ENCODE data around the gene HNF4A. TPM values are rescaled to one million over a fixed set of nuclear protein-coding genes. Genes with fewer than 3 reads are reported as not detected.

HNF4A gene
- total RNA-seq, 1 donor, result not detected

GRCh38 chr20:44414808-44415207 is 59.3 kb downstream of the HNF4A start:
- H3K4me3 ChIP-seq (ENCODE audit: low read depth, low read length), result no peak overlapping the region
- DNase-seq (ENCODE audit: low read depth), result no peak
- no peak for TF ChIP-seq CTCF (IDR thresholded peaks at IDR 0.05; ENCODE audit: insufficient read depth, low read length)

GRCh38 chr20:44415833-44416715 is 60.6 kb downstream of the HNF4A start:
- DNase-seq (ENCODE audit: low read depth), result no peak
- TF ChIP-seq CTCF (IDR thresholded peaks at IDR 0.05; ENCODE audit: insufficient read depth, low read length), result no peak
- H3K4me3 ChIP-seq (ENCODE audit: low read depth, low read length), result no peak overlapping the region

GRCh38 chr20:44418069-44418905 is 62.8 kb downstream of the HNF4A start:
- no peak for TF ChIP-seq CTCF (IDR thresholded peaks at IDR 0.05; ENCODE audit: insufficient read depth, low read length)
- DNase-seq (ENCODE audit: low read depth), result no peak
- no peak overlapping the region for H3K4me3 ChIP-seq (ENCODE audit: low read depth, low read length)

- H3K4me3 ChIP-seq (ENCODE audit: low read depth, low read length), result no peak overlapping the region
- DNase-seq (ENCODE audit: low read depth), result no peak
- TF ChIP-seq CTCF (IDR thresholded peaks at IDR 0.05; ENCODE audit: insufficient read depth, low read length), result no peak
Observed at GRCh38 chr20:44419131-44419844, 63.8 kb downstream of the HNF4A start.

GRCh38 chr20:44420497-44420896 is 65.0 kb downstream of the HNF4A start:
- no peak overlapping the region for H3K4me3 ChIP-seq (ENCODE audit: low read depth, low read length)
- no peak for DNase-seq (ENCODE audit: low read depth)
- TF ChIP-seq CTCF (IDR thresholded peaks at IDR 0.05; ENCODE audit: insufficient read depth, low read length), result no peak

GRCh38 chr20:44422083-44422482 is 66.6 kb downstream of the HNF4A start:
- no peak for TF ChIP-seq CTCF (IDR thresholded peaks at IDR 0.05; ENCODE audit: insufficient read depth, low read length)
- DNase-seq (ENCODE audit: low read depth), result peak; percentile 51
- no peak overlapping the region for H3K4me3 ChIP-seq (ENCODE audit: low read depth, low read length)
